GM23248 (cell line): ENCODE data around the gene FARS2. TPM values are rescaled to one million over a fixed set of nuclear protein-coding genes. Genes with fewer than 3 reads are reported as not detected.

Source experiments
- DNase-seq: peaks from one replicate; pipeline ENCODE4 v3.0.0-alpha.2; 2015
- H2AFZ ChIP-seq: fragments of 200-600 bp; sonication (generic); 2 replicates; pipeline ENCODE4 v1.6.1; 2016; ENCODE audit warnings: antibody characterized with exemption
- H3F3A ChIP-seq: fragments of 200-600 bp; sonication (generic); 2 replicates; pipeline ENCODE4 v1.6.1; 2016; ENCODE audit warnings: mild to moderate bottlenecking, antibody characterized with exemption, mixed run types; ENCODE audit not compliant: insufficient read depth
- H3K27ac ChIP-seq: fragments of 200-600 bp; sonication (generic); 2 replicates; pipeline ENCODE4 v1.5.1; 2016; ENCODE audit warnings: mild to moderate bottlenecking
- H3K27me3 ChIP-seq: fragments of 200-600 bp; sonication (generic); replicated peaks from 2 replicates; pipeline ENCODE4 v1.6.1; 2016; ENCODE audit warnings: mild to moderate bottlenecking; ENCODE audit not compliant: insufficient read depth
- H3K36me3 ChIP-seq: fragments of 200-600 bp; sonication (generic); 2 replicates; pipeline ENCODE4 v1.6.1; 2016; ENCODE audit warnings: low read depth, mild to moderate bottlenecking
- H3K4me1 ChIP-seq: fragments of 200-600 bp; sonication (generic); 2 replicates; pipeline ENCODE4 v1.6.1; 2016; ENCODE audit warnings: mild to moderate bottlenecking; ENCODE audit not compliant: insufficient read depth
- H3K4me2 ChIP-seq: fragments of 200-600 bp; sonication (generic); one replicate; pipeline ENCODE4 v1.6.1; 2016; ENCODE audit warnings: mild to moderate bottlenecking; ENCODE audit not compliant: unreplicated experiment
- H3K4me3 ChIP-seq: fragments of 200-600 bp; sonication (generic); 2 replicates; pipeline ENCODE4 v1.5.1; 2016; ENCODE audit warnings: mild to moderate bottlenecking
- H3K79me2 ChIP-seq: fragments of 200-600 bp; sonication (generic); 2 replicates; pipeline ENCODE4 v1.6.1; 2016; ENCODE audit warnings: mild to moderate bottlenecking; ENCODE audit not compliant: insufficient read depth
- H3K9ac ChIP-seq: fragments of 200-600 bp; sonication (generic); 2 replicates; pipeline ENCODE4 v1.6.1; 2016; ENCODE audit warnings: mild to moderate bottlenecking
- H3K9me2 ChIP-seq: fragments of 200-600 bp; sonication (generic); 2 replicates; pipeline ENCODE4 v1.6.1; 2016; ENCODE audit warnings: mixed run types, mild to moderate bottlenecking, moderate library complexity; ENCODE audit not compliant: insufficient read depth
- H3K9me3 ChIP-seq: fragments of 200-600 bp; sonication (generic); one replicate; pipeline ENCODE4 v1.6.1; 2017; ENCODE audit warnings: low read depth
- H4K20me1 ChIP-seq: fragments of 200-600 bp; sonication (generic); 2 replicates; pipeline ENCODE4 v1.6.0; 2016; ENCODE audit not compliant: insufficient read depth
- EZH2 ChIP-seq: fragments of 200-600 bp; sonication (generic); IDR thresholded peaks from 2 replicates; pipeline ENCODE4 v1.6.1; 2018; ENCODE audit warnings: antibody characterized with exemption, mild to moderate bottlenecking; ENCODE audit not compliant: insufficient read depth, poor library complexity, severe bottlenecking
- EZH2phosphoT487 ChIP-seq: fragments of 200-600 bp; sonication (generic); IDR thresholded peaks from 2 replicates; pipeline ENCODE4 v1.6.1; 2018; ENCODE audit warnings: antibody characterized with exemption, moderate library complexity, mild to moderate bottlenecking, low read depth; ENCODE audit not compliant: insufficient read depth
- WGBS, 2 experiments: methylation state at CpG; one replicate each; pipeline ENCODE4 v1.1.6; 2015 to 2017; ENCODE audit warnings: low lambda C conversion rate in 2 of 2, low coverage in 1 of 2; ENCODE audit errors: missing lambda C conversion rate in 2 of 2; 5-methylcytosine and 5-hydroxymethylcytosine counted together
- in situ Hi-C: fragments of 300-500 bp; cut with MboI; formaldehyde crosslinking; loops from 2 replicates; pipeline ENCODE4 v1.15.0; 2020
- polyA plus RNA-seq: library from polyadenylated mRNA; unstranded; fragments of >200 nt; fragmentation: Nextera tagmentation; extraction: Ambion mirVana; gene quantifications from 2 replicates; pipeline ENCODE4 v1.2.1, GENCODE V29; 2016
- total RNA-seq: library from RNA; depleted of rRNA; stranded (reverse); fragments of >200 nt; shearing (Covaris generic); gene quantifications from 2 replicates; pipeline ENCODE4 v1.2.3, GENCODE V29; 2014

The FARS2 gene
- total and polyA plus RNA-seq, 2 experiments from 2014 or later, result 15.1 to 16.5 TPM

- Histone ChIP-seq H3K4me1 (no peaks in the 10 kb centered on the region), H4K20me1 (no peaks in the 10 kb centered on the region), H3K27ac (no peak overlapping the region), H3K4me2 (no peak overlapping the region), H3K27me3 (no peaks in the 10 kb centered on the region), H3K9me2 (no peaks in the 10 kb centered on the region), H3K79me2 (no peaks in the 10 kb centered on the region), H3F3A (no peaks in the 10 kb centered on the region), H3K9ac (no peak overlapping the region), H2AFZ (no peak overlapping the region), H3K4me3 (no peak overlapping the region), H3K9me3 (no peaks in the 10 kb centered on the region), H3K36me3 (no peaks in the 10 kb centered on the region)
- WGBS, 2 experiments, result 42 to 53% methylated on average over 4 of the region's 4 CpGs
- DNase-seq, result no peak
- in situ Hi-C loops, result no loop called here
- TF ChIP-seq EZH2phosphoT487 (no peak), EZH2 (no peak)
These were observed 548.1 kb downstream of the FARS2 start for GRCh38 chr6:5809450-5809849.

DNA sequence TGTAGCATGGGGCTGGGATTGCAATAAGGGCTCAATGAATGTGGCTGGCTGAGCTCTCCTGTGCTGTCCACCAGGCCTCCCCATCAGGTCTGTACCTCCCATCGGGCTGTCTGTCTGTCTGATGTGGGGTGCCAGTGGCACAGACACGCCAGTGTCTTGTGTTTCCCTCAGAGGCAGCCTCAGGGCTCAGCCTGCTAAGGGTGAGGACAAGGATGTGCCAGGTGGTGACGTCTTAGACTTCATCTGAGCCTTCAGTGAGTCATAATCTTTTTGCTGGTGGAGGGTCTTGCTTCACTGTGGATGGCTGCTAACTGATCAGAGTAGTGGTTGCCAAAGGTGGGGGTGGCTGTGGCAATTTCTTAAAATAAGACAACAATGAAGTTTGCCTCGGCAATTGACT lies 550.7 kb downstream of the FARS2 start:
- 53 to 59% methylated on average over 4 of the region's 4 CpGs for WGBS, 2 experiments
- in situ Hi-C loops, result no loop called here

DNA sequence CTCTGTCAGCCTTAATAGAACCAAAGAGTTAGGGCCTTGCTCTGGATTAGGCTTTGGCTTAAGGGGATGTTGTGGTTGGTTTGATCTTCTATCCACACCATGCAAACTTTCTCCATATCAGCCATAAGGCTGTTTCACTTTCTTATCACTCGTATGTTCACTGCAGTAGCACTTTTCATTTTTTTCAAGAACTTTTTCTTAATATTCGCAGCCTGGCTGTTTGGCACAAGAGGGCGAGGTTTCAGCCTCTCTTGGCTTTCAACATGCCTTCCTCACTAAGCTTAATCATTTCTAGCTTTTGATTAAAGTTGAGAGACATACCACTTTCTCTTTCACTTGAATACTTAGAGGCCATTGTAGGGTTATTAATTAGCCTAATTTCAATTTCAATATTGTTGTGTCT lies 552.3 kb downstream of the FARS2 start:
- WGBS, 2 experiments, result 64 to 68% methylated on average over 3 of the region's 3 CpGs
- no peak overlapping the region for H3K4me2 ChIP-seq
- no peak overlapping the region for H3K9ac ChIP-seq
- H3K4me1 ChIP-seq, result no peaks in the 10 kb centered on the region
- H3K4me3 ChIP-seq, result no peak overlapping the region
- no peaks in the 10 kb centered on the region for H3K36me3 ChIP-seq
- H2AFZ ChIP-seq, result no peak overlapping the region
- H4K20me1 ChIP-seq, result no peaks in the 10 kb centered on the region
- no peaks in the 10 kb centered on the region for H3K9me3 ChIP-seq
- H3K9me2 ChIP-seq, result no peaks in the 10 kb centered on the region
- no peaks in the 10 kb centered on the region for H3F3A ChIP-seq
- H3K27me3 ChIP-seq, result no peaks in the 10 kb centered on the region
- no peaks in the 10 kb centered on the region for H3K79me2 ChIP-seq
- DNase-seq, result no peak
- H3K27ac ChIP-seq, result no peak overlapping the region
- in situ Hi-C loops, result no loop called here
- TF ChIP-seq EZH2phosphoT487, result no peak
- no peak for TF ChIP-seq EZH2

More for the DNA sequence above, 550.7 kb downstream of the FARS2 start:
- Histone ChIP-seq H3K4me3 (no peak overlapping the region), H2AFZ (no peak overlapping the region), H3K4me2 (no peak overlapping the region), H3K27ac (no peak overlapping the region), H3K4me1 (no peaks in the 10 kb centered on the region), H3K9me2 (no peaks in the 10 kb centered on the region), H3K27me3 (no peaks in the 10 kb centered on the region), H3F3A (no peaks in the 10 kb centered on the region), H3K79me2 (no peaks in the 10 kb centered on the region), H4K20me1 (no peaks in the 10 kb centered on the region), H3K9ac (no peak overlapping the region), H3K36me3 (no peaks in the 10 kb centered on the region), H3K9me3 (no peaks in the 10 kb centered on the region)
- DNase-seq, result no peak
- TF ChIP-seq EZH2 (no peak), EZH2phosphoT487 (no peak)

DNA sequence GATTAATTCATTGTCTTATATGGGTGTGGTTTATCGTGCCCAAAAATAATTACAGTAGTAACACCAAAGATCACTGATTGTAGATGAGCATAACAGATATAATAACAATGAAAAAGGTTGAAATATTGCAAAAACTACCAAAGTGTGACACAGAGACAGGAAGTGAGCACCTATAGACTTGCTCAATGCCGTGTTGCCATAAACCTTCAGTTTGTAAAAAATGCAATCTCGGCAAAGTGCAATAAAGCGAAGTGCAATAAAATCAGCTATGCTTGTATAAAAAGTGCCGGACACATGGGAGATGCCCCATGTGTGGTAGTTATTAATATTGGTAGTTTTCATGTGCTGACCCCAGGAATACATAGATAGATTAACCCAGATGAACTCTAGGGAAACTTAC lies 552.8 kb downstream of the FARS2 start:
- TF ChIP-seq EZH2 (no peak), EZH2phosphoT487 (no peak)

GRCh38 chr6:5814901-5815300 lies 553.6 kb downstream of the FARS2 start:
- no peaks in the 10 kb centered on the region for H3K9me3 ChIP-seq
- H3K9me2 ChIP-seq, result no peaks in the 10 kb centered on the region
- no peaks in the 10 kb centered on the region for H3F3A ChIP-seq
- no peaks in the 10 kb centered on the region for H3K79me2 ChIP-seq
- no peak overlapping the region for H2AFZ ChIP-seq
- no peaks in the 10 kb centered on the region for H4K20me1 ChIP-seq
- TF ChIP-seq EZH2 (no peak), EZH2phosphoT487 (no peak)
- no peak for DNase-seq
- H3K27ac ChIP-seq, result no peak overlapping the region
- H3K4me3 ChIP-seq, result no peak overlapping the region
- no peaks in the 10 kb centered on the region for H3K36me3 ChIP-seq
- H3K9ac ChIP-seq, result no peak overlapping the region
- 62 to 66% methylated on average over 9 of the region's 9 CpGs for WGBS, 2 experiments
- in situ Hi-C loops, result no loop called here
- H3K4me2 ChIP-seq, result no peak overlapping the region
- H3K27me3 ChIP-seq, result no peaks in the 10 kb centered on the region
- no peaks in the 10 kb centered on the region for H3K4me1 ChIP-seq

More for the DNA sequence above, 552.8 kb downstream of the FARS2 start:
- H3K9me2 ChIP-seq, result no peaks in the 10 kb centered on the region
- no peak overlapping the region for H3K27ac ChIP-seq
- no peaks in the 10 kb centered on the region for H3K9me3 ChIP-seq
- 66 to 80% methylated on average over 5 of the region's 5 CpGs for WGBS, 2 experiments
- no peaks in the 10 kb centered on the region for H3F3A ChIP-seq
- H2AFZ ChIP-seq, result no peak overlapping the region
- no peak overlapping the region for H3K9ac ChIP-seq
- H3K27me3 ChIP-seq, result no peaks in the 10 kb centered on the region
- H4K20me1 ChIP-seq, result no peaks in the 10 kb centered on the region
- H3K4me2 ChIP-seq, result no peak overlapping the region
- H3K36me3 ChIP-seq, result no peaks in the 10 kb centered on the region
- H3K4me3 ChIP-seq, result no peak overlapping the region
- no peaks in the 10 kb centered on the region for H3K79me2 ChIP-seq
- DNase-seq, result no peak
- H3K4me1 ChIP-seq, result no peaks in the 10 kb centered on the region
- in situ Hi-C loops, result no loop called here
